ENCODE measurements around the gene SUMO3.

DNA sequence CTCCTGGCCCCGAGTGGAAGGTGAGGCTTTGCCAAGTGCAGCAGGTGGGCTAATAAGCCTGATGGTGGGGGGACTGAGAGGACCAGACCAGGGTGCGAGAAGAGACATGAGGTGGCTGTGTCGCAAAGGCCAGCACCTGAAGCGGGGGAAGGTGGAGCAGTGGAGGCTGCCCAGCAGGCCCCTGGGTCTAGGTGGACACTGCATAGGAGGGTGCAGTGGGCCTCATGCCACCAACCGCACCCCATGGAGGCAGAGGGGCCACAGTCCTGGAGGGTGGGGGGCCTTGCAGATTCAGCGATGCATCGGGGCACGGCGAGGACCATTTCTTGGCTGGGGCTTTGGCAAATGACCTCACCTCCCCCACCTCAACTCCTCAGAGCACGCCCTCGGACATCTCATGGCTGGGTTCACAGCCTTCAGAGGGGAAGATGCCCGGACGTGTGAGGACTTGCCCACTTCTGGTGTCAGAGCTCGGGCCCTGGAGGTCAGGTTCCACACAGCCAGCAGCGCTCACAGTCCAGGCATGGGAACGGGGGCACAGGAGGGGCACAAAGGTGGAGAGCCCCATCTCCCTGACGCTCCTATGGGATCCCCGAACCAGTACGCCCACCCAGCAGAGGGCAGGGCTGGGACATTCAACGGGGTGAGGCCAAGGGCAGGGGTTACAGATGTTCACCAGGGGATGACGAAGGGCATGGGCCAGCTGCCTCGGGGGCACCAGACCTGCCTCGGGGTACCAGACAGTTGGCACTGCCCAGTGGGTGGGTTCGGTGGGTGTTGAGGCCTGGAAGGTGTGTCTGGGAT lies 51.6 kb downstream of the SUMO3 start:
- TF ChIP-seq, protein P1, sequence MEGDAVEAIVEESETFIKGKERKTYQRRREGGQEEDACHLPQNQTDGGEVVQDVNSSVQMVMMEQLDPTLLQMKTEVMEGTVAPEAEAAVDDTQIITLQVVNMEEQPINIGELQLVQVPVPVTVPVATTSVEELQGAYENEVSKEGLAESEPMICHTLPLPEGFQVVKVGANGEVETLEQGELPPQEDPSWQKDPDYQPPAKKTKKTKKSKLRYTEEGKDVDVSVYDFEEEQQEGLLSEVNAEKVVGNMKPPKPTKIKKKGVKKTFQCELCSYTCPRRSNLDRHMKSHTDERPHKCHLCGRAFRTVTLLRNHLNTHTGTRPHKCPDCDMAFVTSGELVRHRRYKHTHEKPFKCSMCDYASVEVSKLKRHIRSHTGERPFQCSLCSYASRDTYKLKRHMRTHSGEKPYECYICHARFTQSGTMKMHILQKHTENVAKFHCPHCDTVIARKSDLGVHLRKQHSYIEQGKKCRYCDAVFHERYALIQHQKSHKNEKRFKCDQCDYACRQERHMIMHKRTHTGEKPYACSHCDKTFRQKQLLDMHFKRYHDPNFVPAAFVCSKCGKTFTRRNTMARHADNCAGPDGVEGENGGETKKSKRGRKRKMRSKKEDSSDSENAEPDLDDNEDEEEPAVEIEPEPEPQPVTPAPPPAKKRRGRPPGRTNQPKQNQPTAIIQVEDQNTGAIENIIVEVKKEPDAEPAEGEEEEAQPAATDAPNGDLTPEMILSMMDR (IDR thresholded peaks at IDR 0.05) = no peak
- no peak for TF ChIP-seq POLR2AphosphoS5 (IDR thresholded peaks at IDR 0.05; ENCODE audit: low read depth, low read length)

Data from Panc1 (cell line).